Activated T-cell treated with anti-CD3 and anti-CD28 coated beads, Interleukin-2, amount 50 U/mL, for 48 hours (primary cell): ENCODE results near the gene TMBIM4.
"Not testable (repeated sequence)": the region's sequence is repeated elsewhere in the genome, so short reads cannot be mapped to it uniquely, and the experiment has no call there.

Source experiments
- DNase-seq, 2 experiments: peaks; one replicate each; pipeline ENCODE4 v3.0.0-alpha.2; 2020

The TMBIM4 gene

GRCh38 chr12:66169221-66170170 lies at the start of gene TMBIM4:
Gene TMBIM4, minus strand, starts transcription at chr12:66169996. Its CDS starts 45 bp downstream, at chr12:66169951.
- DNase-seq, result peak; percentile 89 to 91

DNA sequence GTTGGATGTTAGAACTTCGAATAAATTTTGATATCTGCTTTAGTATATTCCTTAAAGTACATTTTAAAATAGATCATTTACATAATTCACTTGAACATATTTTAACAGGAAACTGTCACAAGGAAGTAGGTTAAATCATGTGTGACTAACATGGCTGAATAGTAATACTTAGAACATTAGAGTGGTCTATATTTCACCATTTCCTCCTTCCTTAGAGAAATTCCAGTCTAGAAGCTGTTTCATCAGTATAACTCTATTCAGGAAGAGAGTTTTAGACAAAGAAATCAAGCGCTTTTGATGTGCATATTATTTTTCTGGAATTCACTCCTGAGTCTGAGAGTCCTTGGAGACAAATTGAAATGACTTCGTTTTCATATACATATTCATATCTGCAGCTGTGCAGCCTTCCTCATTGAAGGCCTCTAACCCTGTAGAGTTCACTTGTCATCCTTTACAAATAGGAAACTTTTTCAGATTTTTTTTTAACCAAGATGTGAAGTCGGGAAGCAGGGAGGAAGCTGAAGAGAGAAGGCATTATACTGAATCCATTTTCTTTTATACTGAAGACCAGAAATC lies 47.6 kb upstream of the TMBIM4 start:
- no peak for DNase-seq

DNA sequence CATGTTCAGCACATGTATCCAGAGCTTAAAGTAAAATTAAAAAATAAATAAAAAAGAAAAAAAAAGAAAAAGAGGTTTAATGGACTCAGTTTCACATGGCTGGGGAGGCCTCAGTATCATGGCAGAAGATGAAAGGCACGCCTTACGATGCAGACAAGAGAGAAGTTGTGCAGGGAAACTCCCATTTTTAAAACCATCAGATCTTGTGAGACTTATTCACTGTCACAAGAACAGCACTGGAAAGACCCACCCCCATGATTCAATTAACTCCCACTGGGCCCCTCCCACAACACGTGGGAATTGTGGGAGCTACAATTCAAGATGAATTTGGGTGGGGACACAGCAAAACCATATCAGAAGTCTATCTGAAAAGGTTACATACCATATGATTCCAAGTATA lies 43.2 kb upstream of the TMBIM4 start:
- DNase-seq, result not testable (repeated sequence)

DNA sequence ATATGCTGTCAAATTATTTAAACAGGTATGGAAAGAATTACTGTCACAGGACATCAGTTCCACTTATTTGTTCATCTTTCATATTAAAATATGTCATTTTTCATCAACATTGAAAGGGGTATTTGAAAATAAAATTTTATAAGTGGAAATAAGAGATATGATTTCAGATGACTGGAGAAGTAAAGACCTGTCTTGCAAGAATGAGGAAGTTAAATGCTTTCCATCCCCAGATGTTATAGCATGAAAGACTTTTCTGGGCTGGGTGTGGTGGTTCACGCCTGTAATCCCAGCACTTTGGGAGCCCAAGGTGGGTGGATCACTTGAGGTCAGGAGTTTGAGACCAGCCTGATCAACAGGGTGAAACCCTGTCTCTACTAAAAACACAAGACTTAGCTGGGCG lies 41.8 kb upstream of the TMBIM4 start:
- DNase-seq, result not testable (repeated sequence)

DNA sequence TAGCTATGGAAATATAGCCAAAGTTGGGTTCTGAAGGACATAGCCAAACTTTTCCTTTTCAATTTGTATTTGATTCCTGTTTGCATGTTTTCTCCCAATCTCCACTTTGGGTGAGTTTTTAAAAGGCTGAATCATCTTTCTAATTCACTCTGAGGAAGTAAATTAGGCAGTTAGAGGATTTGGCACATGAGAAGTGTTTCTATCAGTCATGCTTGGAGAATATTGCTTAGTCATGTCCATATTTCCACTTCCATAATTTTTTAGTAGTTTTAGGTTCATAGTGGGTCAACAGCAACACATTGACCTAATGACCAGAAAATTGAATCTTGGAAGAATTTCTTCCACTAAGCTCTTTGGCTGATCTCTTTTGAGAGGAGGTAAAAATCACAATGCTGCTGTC lies 41.0 kb upstream of the TMBIM4 start:
- DNase-seq, result no peak

DNA sequence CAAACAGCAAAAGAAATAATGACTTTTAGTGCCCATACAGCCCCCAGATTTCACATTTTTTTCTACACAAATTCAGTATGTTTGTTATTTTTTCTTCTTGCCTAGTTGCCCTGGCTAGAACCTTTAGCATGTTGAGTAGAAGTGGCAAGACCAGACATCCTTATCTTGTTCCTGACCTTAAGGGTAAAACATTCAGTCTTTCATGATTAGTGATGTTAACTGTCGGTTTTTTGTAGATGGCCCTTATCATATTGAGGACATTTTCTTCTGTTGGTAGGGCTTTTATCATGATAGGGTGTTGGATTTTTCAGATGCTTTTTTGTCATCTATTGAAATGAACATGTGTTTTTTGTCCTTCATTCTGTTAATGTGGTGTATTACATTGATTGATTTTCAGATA lies 36.3 kb upstream of the TMBIM4 start:
- DNase-seq, result no peak

GRCh38 chr12:66203820-66204219 lies 34.0 kb upstream of the TMBIM4 start:
- no peak for DNase-seq

GRCh38 chr12:66199831-66200509 lies 30.2 kb upstream of the TMBIM4 start:
- no peak for DNase-seq

DNA sequence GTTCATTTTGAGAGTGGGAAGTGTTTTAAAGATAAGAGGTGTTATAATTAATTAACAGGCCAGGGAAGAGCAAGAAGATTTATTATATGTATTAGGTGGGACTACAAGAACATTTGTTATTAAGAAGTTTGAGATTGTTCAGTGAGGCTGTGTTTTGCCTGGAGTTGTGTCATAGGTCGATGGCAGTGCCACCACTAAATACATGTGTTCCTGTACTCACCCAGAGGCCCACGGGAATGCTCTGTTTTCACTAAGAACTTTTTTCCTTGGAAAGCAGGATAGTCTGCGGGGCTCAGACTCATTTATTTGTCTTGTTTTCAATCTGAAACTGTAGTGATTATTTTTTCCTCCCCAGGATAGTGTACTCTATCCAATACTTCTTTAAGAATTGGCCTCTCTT lies 29.3 kb upstream of the TMBIM4 start:
- no peak for DNase-seq

- no peak for DNase-seq
Observed at GRCh38 chr12:66197495-66197921, 27.7 kb upstream of the TMBIM4 start.

DNA sequence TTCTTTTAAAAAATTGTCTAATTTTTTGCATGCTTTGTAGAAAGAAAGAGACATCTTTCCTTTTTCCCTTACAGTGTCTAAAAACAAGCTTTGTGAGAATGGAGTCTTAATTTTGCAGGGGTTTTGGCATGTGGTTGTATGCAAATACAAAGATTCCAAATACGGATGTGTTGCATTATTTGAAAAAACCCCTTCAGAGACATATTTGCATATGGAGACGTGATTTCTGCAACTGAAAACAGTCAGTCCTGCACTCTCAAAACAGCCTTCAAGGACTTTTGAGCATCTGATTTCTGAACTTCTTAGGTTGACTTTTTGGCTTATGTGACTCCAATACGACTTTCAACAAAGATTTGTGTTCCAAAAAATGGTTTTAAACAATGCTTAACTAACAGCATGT lies 27.0 kb upstream of the TMBIM4 start:
- no peak for DNase-seq

DNA sequence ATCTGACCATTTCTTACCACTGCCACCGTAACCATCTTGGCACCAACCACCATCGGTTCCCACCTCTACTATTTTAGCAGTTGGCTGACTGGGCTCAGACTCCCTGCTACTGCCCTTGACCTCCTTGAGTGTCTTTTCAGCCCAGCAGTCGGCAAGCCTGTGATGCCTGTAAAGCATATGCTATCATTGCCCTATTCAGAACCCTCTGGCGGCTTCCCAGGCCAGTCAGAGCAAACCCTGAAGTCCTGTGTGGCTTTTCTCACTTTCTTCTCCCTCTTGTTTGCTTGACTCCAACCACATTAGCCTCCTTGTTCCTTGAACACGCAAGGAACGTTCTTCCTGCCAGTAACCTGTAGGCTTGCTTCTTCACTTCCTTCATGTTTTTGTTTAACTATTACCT lies 25.4 kb upstream of the TMBIM4 start:
- DNase-seq, result no peak

GRCh38 chr12:66194122-66194521 lies 24.3 kb upstream of the TMBIM4 start:
- no peak for DNase-seq

DNA sequence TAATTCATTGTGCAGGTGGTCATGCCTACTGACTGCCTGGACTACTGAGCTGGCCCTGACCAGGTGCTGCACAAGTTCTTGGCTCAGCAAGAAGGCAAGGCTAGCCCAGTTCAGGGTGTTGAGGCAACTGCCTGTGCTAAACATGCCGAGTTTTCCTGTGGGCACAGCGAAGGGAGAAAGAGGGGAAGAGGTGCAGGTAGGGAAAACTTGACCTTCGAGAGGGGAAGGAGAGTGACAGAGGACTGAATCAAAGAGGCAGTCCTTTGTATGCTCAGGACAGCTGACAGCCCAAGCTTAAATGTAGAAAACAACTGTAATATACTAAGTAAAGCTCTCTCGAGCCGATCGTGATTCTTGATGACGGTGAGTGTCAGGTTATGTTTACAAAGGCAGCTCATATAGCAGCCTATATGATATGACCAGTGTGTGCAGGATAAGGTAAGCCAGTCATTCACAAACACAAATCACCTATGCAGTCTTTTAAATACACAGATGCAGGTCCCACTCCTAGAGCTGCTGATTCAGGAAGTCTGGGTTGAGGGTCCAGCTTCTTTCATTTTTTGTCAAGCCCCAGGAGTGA lies 21.8 kb upstream of the TMBIM4 start:
- DNase-seq, result no peak

- DNase-seq, result no peak
Observed at GRCh38 chr12:66190519-66191370, 20.9 kb upstream of the TMBIM4 start.

GRCh38 chr12:66189889-66190288 lies 20.1 kb upstream of the TMBIM4 start:
- DNase-seq, result no peak

DNA sequence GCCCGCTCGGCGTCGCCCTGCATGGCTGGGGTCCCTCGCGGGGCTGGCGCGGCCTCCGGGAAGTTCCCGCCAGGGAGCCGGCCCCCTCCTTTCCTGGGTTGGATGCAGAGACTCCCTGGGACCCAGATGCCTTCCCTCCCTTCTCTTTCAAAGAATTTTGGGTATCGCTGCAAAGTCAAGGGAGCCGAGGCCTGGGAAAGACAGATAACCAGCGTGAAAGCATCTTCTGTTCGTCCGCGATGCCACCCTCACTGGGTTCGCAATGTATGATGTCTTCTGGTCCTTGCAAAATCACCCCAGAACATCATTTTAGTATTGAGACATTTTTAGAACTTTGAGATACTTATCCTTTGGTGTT lies 19.7 kb upstream of the TMBIM4 start:
- DNase-seq, result no peak

DNA sequence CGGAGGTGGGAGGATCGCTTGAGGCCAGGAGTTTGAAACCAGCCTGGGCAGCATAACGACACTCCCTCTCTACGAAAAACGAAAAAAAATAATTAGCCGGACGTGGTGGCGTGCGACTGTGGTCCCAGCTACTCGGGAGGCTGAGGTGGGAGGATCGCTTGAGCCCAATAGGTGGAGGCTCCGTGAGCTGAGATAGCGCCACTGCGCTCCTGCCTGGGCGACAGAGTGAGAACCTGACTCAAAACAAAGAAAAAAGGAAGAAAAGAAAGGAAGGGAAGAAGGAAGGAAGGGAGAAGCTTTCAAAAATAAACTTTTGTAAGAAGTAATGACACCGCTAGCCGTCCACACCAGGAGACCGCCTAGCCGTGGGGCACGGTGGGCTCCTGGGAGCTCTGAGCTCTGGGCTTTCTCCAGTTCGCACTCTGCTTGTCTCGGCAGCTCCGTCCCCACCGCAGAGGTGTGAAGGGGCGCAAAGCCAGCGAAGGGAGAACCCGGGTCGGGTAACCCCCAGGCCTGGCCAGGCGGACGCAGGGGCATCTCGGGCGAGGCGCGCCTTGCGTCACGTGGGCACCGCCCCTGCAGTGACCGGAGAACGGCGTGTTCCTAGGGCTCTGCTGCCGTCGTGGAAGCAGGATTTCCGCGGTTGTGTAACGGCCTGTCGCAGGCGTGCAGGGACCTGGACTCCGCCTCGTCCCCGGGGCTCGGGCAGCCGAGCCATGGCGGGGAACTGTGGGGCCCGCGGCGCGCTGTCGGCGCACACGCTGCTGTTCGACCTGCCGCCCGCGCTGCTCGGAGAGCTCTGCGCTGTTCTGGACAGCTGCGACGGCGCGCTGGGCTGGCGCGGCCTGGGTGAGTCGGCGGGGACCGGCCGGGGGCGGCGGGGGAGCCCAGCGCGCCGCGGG lies 19.0 kb upstream of the TMBIM4 start, which contains the start of gene IRAK3:
TSS of gene IRAK3 (plus strand) at position 631 of the 902 bp plus-strand sequence. CDS start at position 717, 86 bp downstream.
- peak; percentile 43 to 52 for DNase-seq

DNA sequence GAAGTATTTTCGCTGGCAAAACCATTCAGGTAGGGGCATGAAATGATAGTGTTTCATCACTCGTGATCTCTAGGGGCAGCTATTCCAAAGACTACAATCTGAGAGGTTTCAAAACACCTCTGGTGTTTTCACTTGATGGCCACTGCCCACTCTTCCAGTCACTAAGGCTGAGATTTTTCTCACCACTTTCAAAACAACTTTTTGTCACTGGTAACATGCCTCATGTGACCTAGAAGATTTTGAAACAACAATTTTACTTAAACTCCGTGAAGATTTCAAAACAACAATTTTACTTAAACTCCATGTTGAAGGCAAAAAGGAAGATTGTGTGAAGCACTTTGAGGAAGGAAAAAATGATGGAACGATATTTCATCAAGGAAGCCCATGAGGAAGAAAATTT lies 18.0 kb upstream of the TMBIM4 start:
- DNase-seq, result no peak

DNA sequence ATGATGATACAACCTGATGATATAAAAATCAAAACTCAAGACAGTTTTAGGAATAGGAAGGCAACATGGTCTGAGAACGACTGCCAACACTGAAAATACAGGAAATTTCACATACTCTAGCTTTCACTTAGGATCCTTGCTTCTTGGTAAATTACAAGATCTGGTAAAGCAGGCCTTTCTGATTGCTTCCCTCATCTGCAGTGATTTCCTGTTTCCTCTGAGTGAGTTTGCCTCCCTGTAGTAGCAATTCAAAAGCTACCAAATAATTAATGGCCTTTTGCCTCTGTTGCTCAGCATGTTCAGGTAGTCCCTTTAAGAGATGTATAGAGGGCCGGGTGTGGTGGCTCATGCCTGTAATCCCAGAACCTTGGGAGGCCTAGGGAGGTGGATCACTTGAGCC lies 17.2 kb upstream of the TMBIM4 start:
- no peak for DNase-seq

DNA sequence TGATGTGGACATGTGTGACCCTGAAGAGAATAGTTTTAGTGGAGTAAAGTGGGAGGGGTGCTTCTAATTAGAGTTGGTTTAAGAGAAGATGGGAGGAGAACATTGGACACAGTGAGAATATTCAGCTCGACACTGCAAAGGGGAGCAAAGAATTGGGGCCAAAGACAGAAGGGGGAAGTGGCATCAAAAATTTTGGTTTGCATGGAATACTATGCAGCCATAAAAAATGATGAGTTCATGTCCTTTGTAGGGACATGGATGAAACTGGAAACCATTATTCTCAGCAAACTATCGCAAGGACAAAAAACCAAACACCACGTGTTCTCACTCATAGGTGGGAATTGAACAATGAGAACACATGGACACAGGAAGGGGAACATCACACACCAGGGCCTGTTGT lies 15.0 kb upstream of the TMBIM4 start:
- not testable (repeated sequence) for DNase-seq
